Measurements from ENCODE around the gene SLC35F6. TPM values are rescaled to one million over a fixed set of nuclear protein-coding genes. Genes with fewer than 3 reads are reported as not detected.

Gene SLC35F6
- polyA plus RNA-seq, 1 experiment = 31.4 TPM

DNA sequence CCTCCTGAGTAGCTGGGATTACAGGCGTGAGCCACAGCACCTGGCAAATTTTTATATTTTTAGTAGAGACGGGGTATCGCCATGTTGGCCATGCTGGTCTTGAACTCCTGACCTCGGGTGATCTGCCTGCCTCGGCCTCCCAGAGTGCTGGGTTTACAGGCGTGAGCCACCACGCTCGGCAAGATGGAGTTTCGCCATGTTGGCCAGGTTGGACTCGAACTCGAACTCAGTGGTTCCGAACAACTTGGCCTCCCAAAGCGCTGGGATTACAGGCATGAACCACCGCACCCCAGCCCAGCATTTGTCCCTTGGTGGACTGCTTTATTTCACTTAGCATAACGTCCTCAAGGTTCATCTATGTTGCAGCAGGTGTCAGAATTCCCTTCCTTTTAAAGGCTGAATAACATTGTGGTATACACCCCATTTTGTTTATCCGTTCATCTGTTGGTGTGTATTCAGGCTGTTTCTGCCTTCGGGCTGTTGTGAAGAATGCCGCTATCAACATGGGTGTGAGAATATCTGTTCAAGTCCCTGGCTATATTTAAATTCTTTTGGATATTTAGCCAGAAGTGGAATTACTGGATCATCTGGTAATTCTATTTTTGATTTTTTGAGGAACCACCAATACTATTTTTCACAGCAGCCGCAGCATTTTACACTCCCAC, 20.6 kb downstream of the SLC35F6 start:
- POLR2A ChIA-PET = interaction anchor here (0.6 kb wide), 1 partner anchor 16 kb away, joined by 4 read pairs; no protein-coding TSS in a partner anchor
- DNase-seq (ENCODE audit: low read depth, low spot score) = no peak
- Histone ChIP-seq H3K4me3 (ENCODE audit: low read depth, low read length) (no peak overlapping the region), H3K9me3 (ENCODE audit: control insufficient read depth, insufficient read depth, low read length) (no peaks in the 10 kb centered on the region; the same call in 1 of the 2 replicates), H3K27me3 (ENCODE audit: control insufficient read depth, insufficient read depth, low read length) (no peaks in the 10 kb centered on the region), H3K27ac (ENCODE audit: low read depth, low read length) (no peak overlapping the region)
- CTCF ChIA-PET = no interaction called here
- TF ChIP-seq, protein P1, sequence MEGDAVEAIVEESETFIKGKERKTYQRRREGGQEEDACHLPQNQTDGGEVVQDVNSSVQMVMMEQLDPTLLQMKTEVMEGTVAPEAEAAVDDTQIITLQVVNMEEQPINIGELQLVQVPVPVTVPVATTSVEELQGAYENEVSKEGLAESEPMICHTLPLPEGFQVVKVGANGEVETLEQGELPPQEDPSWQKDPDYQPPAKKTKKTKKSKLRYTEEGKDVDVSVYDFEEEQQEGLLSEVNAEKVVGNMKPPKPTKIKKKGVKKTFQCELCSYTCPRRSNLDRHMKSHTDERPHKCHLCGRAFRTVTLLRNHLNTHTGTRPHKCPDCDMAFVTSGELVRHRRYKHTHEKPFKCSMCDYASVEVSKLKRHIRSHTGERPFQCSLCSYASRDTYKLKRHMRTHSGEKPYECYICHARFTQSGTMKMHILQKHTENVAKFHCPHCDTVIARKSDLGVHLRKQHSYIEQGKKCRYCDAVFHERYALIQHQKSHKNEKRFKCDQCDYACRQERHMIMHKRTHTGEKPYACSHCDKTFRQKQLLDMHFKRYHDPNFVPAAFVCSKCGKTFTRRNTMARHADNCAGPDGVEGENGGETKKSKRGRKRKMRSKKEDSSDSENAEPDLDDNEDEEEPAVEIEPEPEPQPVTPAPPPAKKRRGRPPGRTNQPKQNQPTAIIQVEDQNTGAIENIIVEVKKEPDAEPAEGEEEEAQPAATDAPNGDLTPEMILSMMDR (IDR thresholded peaks at IDR 0.05; ENCODE audit: low read depth, low read length) = no peak

DNA sequence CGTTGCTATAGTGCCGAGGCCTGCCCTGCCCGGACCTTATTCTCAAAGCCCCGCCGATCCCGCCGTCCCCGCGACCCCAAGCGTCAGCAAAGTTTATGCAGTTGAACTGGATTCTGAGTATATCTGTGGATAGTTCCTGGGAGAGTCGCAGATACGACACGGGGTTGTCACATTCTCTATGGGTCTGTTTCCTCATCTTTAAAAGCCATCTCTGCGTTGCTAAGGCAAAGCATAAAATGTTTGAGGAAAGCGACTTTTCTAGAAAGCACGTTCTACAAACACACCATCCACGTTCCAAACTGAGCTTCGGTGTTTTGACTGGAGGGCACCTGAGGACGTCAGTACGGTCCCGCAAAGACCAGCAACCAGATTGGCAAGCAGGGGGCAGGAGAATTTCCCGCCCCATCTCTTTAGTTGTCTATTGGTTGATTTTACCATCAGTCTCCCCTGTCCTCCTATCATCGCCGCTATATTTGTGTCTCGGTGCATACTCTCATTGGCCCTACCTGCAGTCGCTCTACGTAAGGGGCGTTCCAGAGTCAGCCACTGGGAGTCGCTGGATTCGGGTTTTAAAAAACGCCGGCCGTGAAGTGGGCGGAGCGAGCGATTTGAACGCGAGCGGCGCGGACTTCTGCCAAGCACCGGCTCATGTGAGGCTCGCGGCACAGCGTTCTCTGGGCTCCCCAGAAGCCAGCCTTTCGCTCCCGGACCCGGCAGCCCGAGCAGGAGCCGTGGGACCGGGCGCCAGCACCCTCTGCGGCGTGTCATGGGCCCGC, 21.5 kb downstream of the SLC35F6 start, which contains the start of gene CENPA:
Gene CENPA, plus strand, starts transcription at position 626 of the 776 bp plus-strand sequence. Its CDS starts 141 bp downstream, at position 767.
- CTCF ChIA-PET = interaction anchor here (0.6 to 1.0 kb wide), 3 partner anchors 13 to 110 kb away, joined by 3 to 4 read pairs (median 4); no protein-coding TSS in a partner anchor
- peak within 1 kb of the TSS; percentile 58 for H3K27ac ChIP-seq (ENCODE audit: low read depth, low read length)
- H3K27me3 ChIP-seq (ENCODE audit: control insufficient read depth, insufficient read depth, low read length) = no peaks in the 10 kb centered on the region
- DNase-seq (ENCODE audit: low read depth, low spot score) = peak; percentile 99
- TF ChIP-seq, protein P1 (IDR thresholded peaks at IDR 0.05; ENCODE audit: low read depth, low read length) = peak; percentile 25
- H3K4me3 ChIP-seq (ENCODE audit: low read depth, low read length) = peak within 1 kb of the TSS; percentile 76
- peaks cover 5% of the 10 kb centered on the region for H3K9me3 ChIP-seq (ENCODE audit: control insufficient read depth, insufficient read depth, low read length)
- POLR2A ChIA-PET = interaction anchor here (0.8 to 1.0 kb wide), 3 partner anchors 11 to 280 kb away, joined by 3 to 4 read pairs (median 4); no protein-coding TSS in a partner anchor

DNA sequence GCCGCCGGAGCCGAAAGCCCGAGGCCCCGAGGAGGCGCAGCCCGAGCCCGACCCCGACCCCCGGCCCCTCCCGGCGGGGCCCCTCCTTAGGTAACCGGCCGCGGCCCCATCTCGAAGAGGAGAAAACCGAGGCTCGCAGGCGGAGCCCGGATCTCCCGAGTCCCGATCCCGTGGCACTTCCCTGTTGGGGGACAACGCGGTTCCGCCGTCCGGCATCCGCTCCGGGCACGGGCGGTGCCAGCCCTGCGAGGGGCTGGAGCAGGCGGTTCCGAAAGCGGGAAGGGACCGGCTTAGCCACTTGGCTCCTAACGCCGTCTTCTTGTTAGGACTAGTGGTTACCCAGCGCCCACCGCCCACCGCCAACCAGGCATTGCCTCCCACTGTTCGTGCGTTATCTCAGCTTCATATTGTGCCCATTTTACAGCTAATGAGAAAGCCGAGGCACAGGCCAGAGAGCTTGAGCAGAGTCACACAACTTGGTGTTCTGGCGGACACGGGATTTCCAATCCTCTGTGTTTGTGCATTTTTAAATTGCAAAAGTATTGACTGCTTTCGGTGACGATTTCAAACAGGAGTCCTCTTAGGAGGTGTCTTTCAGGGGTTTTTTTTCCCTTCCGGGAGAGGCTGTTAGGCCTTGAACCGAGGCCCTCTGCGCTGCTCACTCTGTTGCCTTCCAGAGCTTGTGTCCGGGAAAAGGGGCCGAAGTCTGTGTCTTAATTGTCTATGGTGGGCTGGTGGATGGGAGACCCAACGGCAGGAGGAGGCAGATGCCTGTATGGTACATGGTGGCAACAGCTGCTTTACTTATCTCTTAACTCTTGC, 22.3 kb downstream of the SLC35F6 start:
- Histone ChIP-seq H3K4me3 (ENCODE audit: low read depth, low read length) (peak overlapping the region; percentile 76), H3K27me3 (ENCODE audit: control insufficient read depth, insufficient read depth, low read length) (no peaks in the 10 kb centered on the region), H3K27ac (ENCODE audit: low read depth, low read length) (no peak overlapping the region), H3K9me3 (ENCODE audit: control insufficient read depth, insufficient read depth, low read length) (peaks cover 5% of the 10 kb centered on the region)
- TF ChIP-seq, protein P1 (IDR thresholded peaks at IDR 0.05; ENCODE audit: low read depth, low read length) = no peak
- ChIA-PET CTCF (interaction anchor here (0.7 to 1.0 kb wide), 3 partner anchors 13 to 181 kb away, joined by 3 to 4 read pairs (median 3); no protein-coding TSS in a partner anchor), POLR2A (interaction anchor here (1.0 kb wide), 1 partner anchor 280 kb away, joined by 3 read pairs; no protein-coding TSS in a partner anchor)
- no peak for DNase-seq (ENCODE audit: low read depth, low spot score)

DNA sequence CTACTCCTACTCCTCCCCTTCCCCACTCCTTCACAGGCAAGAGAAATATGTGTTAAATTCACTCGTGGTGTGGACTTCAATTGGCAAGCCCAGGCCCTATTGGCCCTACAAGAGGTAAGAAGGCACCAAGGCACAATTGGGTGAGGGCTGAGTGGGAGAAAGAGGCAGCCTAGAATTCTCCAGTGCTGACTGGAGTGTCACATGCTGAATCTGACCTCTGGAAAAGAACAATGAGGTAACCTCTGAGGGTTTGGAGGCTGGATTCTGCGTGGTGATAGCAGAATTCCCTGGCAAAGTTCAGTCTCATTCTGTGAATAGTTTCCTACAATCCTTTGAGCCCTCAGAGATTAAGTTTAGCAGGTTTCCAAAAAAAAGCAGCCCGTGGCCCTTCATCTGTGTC, 28.6 kb downstream of the SLC35F6 start:
- no peaks in the 10 kb centered on the region for H3K27me3 ChIP-seq (ENCODE audit: control insufficient read depth, insufficient read depth, low read length)
- TF ChIP-seq, protein P1 (IDR thresholded peaks at IDR 0.05; ENCODE audit: low read depth, low read length) = no peak
- POLR2A ChIA-PET = no interaction called here
- peaks cover 5% of the 10 kb centered on the region; the same call in 1 of the 2 replicates for H3K9me3 ChIP-seq (ENCODE audit: control insufficient read depth, insufficient read depth, low read length)
- CTCF ChIA-PET = no interaction called here
- no peak overlapping the region for H3K4me3 ChIP-seq (ENCODE audit: low read depth, low read length)
- DNase-seq (ENCODE audit: low read depth, low spot score) = no peak
- H3K27ac ChIP-seq (ENCODE audit: low read depth, low read length) = no peak overlapping the region

All from AG04450 (cell line).